Loucy (cell line): ENCODE measurements around the gene PREPL.

Experiments used
- H2AFZ ChIP-seq: fragments of 200-600 bp; sonication (generic); 2 replicates; pipeline ENCODE4 v1.6.0; 2016; ENCODE audit warnings: antibody characterized with exemption, mild to moderate bottlenecking, low read length, moderate library complexity
- H3F3A ChIP-seq: fragments of 200-600 bp; 2 replicates; pipeline ENCODE4 v1.6.0; 2016; ENCODE audit warnings: antibody characterized with exemption, low read depth, mild to moderate bottlenecking
- H3K27me3 ChIP-seq: fragments of 200-600 bp; sonication (generic); 2 replicates; pipeline ENCODE4 v1.6.1; 2014; ENCODE audit warnings: low read length, mild to moderate bottlenecking; ENCODE audit not compliant: insufficient read depth, poor library complexity, severe bottlenecking
- H3K36me3 ChIP-seq: fragments of 200-600 bp; sonication (generic); 2 replicates; pipeline ENCODE4 v1.6.1; 2016; ENCODE audit warnings: low read length; ENCODE audit not compliant: insufficient read depth
- H3K4me1 ChIP-seq: fragments of 200-600 bp; sonication (generic); 2 replicates; pipeline ENCODE4 v1.5.1; 2014; ENCODE audit warnings: low read length, mild to moderate bottlenecking; ENCODE audit not compliant: insufficient read depth, poor library complexity, severe bottlenecking
- H3K4me2 ChIP-seq: fragments of 200-600 bp; sonication (generic); 2 replicates; pipeline ENCODE4 v1.6.0; 2014; ENCODE audit warnings: antibody characterized with exemption, low read length, low read depth, mild to moderate bottlenecking; ENCODE audit not compliant: poor library complexity, severe bottlenecking
- H3K4me3 ChIP-seq: fragments of 200-600 bp; sonication (generic); 2 replicates; pipeline ENCODE4 v1.5.1; 2014; ENCODE audit warnings: low read length, mild to moderate bottlenecking, mixed read lengths; ENCODE audit not compliant: poor library complexity, severe bottlenecking
- H3K79me2 ChIP-seq: fragments of 200-600 bp; sonication (generic); 2 replicates; pipeline ENCODE4 v1.6.1; 2014; ENCODE audit warnings: low read length; ENCODE audit not compliant: insufficient read depth
- H3K9ac ChIP-seq: fragments of 200-600 bp; sonication (generic); 2 replicates; pipeline ENCODE4 v1.6.0; 2014; ENCODE audit warnings: mild to moderate bottlenecking, low read depth, low read length, moderate library complexity; ENCODE audit not compliant: poor library complexity, severe bottlenecking
- H3K9me2 ChIP-seq: fragments of 200-600 bp; sonication (generic); replicated peaks from 2 replicates; pipeline ENCODE4 v1.6.1; 2016; ENCODE audit warnings: low read depth, low read length, mixed read lengths
- H3K9me3 ChIP-seq: fragments of 200-600 bp; sonication (generic); 2 replicates; pipeline ENCODE4 v1.6.1; 2014; ENCODE audit warnings: mild to moderate bottlenecking, antibody characterized with exemption, low read length, low read depth; ENCODE audit not compliant: insufficient read depth
- H4K20me1 ChIP-seq: fragments of 200-600 bp; sonication (generic); 2 replicates; pipeline ENCODE4 v1.6.0; 2014; ENCODE audit warnings: antibody characterized with exemption, low read length, mild to moderate bottlenecking; ENCODE audit not compliant: insufficient read depth, poor library complexity, severe bottlenecking
- CTCF ChIP-seq: fragments of 200-600 bp; sonication (generic); conservative IDR thresholded peaks from 2 replicates; pipeline ENCODE4 v1.5.1; 2014; ENCODE audit warnings: mild to moderate bottlenecking, antibody characterized with exemption, low read length
- EZH2phosphoT487 ChIP-seq: fragments of 200-600 bp; IDR thresholded peaks from 2 replicates; pipeline ENCODE4 v1.6.1; 2018; ENCODE audit warnings: antibody characterized with exemption, mild to moderate bottlenecking, moderate library complexity, borderline replicate concordance

PREPL gene

DNA sequence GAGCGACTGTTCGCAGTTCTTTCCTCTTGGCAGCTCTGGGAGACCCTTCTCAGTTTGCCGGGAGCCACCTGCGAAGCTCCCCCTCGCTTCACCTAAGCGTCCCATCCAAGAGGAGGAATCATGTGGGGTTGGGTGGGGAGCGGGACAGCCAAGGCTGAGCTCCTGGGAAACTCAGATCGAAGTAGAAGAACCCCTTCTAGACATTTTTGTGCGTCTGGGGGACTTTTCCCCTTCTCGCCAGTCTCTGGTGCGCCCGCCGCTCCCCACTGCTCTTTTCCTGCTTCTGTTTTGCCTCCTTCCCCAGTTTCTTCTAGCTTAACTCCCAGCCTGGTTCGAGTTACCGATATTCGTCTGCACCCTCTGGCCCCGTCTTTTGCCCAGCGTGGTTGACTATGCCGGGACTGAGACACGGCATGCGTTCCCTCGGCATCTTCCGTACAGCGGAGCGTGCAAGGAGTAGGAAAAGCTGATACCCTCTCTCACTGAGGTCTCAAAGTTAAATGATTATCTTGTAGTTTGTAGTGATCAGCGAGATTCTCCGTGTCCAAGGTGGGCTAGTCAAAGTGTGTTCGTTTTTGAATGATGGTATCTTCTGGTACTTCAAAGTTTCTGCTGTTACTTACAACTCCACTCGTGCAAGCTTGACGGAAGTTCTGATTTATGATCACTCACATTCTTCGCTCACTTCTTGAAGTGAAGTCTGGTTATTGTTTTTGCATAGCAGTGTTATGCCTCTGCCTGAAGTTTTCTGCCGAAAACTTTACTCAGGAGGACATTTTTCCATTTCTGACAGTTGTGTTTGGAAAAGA, 1.1 kb upstream of the PREPL start:
- peaks cover 23% of the 10 kb centered on the region; the same call in 1 of the 2 replicates for H3K79me2 ChIP-seq
- H3K9ac ChIP-seq, result peak overlapping the region; percentile 84
- H3K4me1 ChIP-seq, result peaks cover 27% of the 10 kb centered on the region
- H3K4me3 ChIP-seq, result peak overlapping the region; percentile 81
- TF ChIP-seq EZH2phosphoT487 (no peak), CTCF (no peak)
- H3K36me3 ChIP-seq, result no peaks in the 10 kb centered on the region
- no peaks in the 10 kb centered on the region for H3K9me2 ChIP-seq
- no peaks in the 10 kb centered on the region for H3K27me3 ChIP-seq
- peaks cover 8% of the 10 kb centered on the region for H4K20me1 ChIP-seq
- H3K4me2 ChIP-seq, result peak overlapping the region; percentile 95
- H3F3A ChIP-seq, result 0 out of 2 replicates have a peak, but pooled peaks cover 2% of the 10 kb centered on the region
- H2AFZ ChIP-seq, result peak overlapping the region; percentile 95
- H3K9me3 ChIP-seq, result no peaks in the 10 kb centered on the region

DNA sequence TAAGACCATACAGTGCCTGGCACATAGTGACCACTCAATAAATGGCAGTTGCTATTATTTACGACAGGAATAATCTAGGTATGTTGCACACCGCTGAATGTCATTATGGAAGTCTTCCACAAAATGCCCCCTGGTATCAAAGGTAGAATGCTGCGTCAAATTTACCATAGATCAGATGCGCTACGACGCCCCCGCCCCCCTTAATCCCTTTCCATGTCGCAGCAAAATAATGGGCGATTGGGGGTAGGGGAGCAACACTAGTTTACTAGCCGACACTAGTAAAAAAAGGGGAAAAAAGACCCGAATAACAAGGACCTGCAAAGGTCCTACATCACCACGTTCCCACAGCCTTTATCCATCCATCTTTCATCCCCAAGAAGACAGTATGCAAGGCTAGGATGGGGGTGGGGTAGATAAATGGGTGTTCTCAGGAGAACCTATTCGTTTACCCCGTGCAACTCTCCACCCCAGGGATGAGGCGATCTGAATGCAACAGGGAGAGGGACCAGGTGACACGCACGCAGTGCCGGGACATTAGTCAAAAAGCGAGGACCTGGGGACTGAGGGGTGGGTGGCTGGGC, 455 bp downstream of the PREPL start:
- Histone ChIP-seq H3K9ac (peak overlapping the region; percentile 84), H4K20me1 (peaks cover 14% of the 10 kb centered on the region), H3K4me2 (peak overlapping the region; percentile 95), H3K9me3 (no peaks in the 10 kb centered on the region), H3K4me3 (peak overlapping the region; percentile 81), H2AFZ (peak overlapping the region; percentile 95), H3K79me2 (peaks cover 23% of the 10 kb centered on the region; the same call in 1 of the 2 replicates), H3K9me2 (no peaks in the 10 kb centered on the region), H3F3A (0 out of 2 replicates have a peak, but pooled peaks cover 2% of the 10 kb centered on the region), H3K4me1 (peaks cover 27% of the 10 kb centered on the region), H3K27me3 (no peaks in the 10 kb centered on the region), H3K36me3 (no peaks in the 10 kb centered on the region)
- no peak for TF ChIP-seq EZH2phosphoT487
- no peak for TF ChIP-seq CTCF

DNA sequence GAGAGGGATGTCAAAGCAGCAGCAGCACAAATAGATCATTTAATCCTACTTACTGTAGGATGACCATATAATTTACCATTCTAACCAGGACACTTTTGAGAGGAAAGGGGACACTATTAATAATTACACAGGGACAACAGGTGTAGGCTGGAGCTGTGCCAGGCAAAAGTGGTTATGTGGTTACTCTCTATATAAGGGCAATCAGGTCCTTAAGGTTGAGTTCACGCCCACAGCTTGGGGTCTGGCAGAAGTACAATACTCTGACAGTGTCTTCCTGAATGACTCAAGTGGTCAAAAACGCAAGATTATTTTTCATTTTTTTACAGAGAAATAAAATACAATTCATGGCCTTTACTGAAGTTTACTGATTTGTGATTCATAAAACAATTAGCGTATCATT, 2.8 kb downstream of the PREPL start:
- Histone ChIP-seq H3K9me3 (no peaks in the 10 kb centered on the region), H3K9ac (no peak overlapping the region), H3K27me3 (no peaks in the 10 kb centered on the region), H3K4me1 (peaks cover 27% of the 10 kb centered on the region), H3F3A (0 out of 2 replicates have a peak, but pooled peaks cover 2% of the 10 kb centered on the region), H3K79me2 (peaks cover 17% of the 10 kb centered on the region; the same call in 1 of the 2 replicates), H3K4me2 (peak overlapping the region; percentile 95), H4K20me1 (peaks cover 14% of the 10 kb centered on the region), H3K36me3 (no peaks in the 10 kb centered on the region), H3K9me2 (no peaks in the 10 kb centered on the region), H3K4me3 (peak overlapping the region; percentile 41), H2AFZ (no peak overlapping the region)
- TF ChIP-seq EZH2phosphoT487, result no peak
- TF ChIP-seq CTCF, result no peak
